ENCODE data around the gene NCK2.

DNA sequence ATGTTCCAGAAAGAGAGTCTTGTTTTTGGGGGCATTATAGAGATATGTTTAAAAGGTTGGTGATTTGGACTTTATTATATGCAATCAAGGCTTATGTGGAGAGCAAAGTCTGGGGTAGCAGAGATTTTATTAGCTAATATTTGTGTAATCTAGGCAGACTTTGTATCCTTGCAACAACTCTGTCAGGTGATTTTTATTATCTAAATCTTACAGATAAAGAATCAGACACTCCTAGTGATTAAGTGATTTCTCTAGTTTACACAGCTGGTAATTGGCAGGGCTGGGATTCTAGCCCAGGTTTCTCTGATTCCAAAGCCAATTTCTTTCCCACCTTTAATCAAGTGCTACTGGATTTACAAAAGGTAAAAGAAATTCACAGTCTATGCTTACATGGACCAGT is 33.3 kb upstream of the NCK2 start:
- TF ChIP-seq SREBF2 (IDR thresholded peaks at IDR 0.05) (no peak), HDAC2 (IDR thresholded peaks at IDR 0.05) (no peak), CHD2 (IDR thresholded peaks at IDR 0.05; ENCODE audit: low read length, partially characterized antibody) (no peak), HOXA7 (CRISPR knock-in tag; IDR thresholded peaks at IDR 0.05) (no peak), POLR2A (IDR thresholded peaks at IDR 0.05; ENCODE audit: low read length) (no peak), EP300 (IDR thresholded peaks at IDR 0.05) (no peak), FOSL2 (IDR thresholded peaks at IDR 0.05) (no peak), FOSL2 (CRISPR knock-in tag; IDR thresholded peaks at IDR 0.05) (no peak)
- TF ChIP-seq, protein P1, sequence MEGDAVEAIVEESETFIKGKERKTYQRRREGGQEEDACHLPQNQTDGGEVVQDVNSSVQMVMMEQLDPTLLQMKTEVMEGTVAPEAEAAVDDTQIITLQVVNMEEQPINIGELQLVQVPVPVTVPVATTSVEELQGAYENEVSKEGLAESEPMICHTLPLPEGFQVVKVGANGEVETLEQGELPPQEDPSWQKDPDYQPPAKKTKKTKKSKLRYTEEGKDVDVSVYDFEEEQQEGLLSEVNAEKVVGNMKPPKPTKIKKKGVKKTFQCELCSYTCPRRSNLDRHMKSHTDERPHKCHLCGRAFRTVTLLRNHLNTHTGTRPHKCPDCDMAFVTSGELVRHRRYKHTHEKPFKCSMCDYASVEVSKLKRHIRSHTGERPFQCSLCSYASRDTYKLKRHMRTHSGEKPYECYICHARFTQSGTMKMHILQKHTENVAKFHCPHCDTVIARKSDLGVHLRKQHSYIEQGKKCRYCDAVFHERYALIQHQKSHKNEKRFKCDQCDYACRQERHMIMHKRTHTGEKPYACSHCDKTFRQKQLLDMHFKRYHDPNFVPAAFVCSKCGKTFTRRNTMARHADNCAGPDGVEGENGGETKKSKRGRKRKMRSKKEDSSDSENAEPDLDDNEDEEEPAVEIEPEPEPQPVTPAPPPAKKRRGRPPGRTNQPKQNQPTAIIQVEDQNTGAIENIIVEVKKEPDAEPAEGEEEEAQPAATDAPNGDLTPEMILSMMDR (IDR thresholded peaks at IDR 0.05), result no peak
- TF ChIP-seq, protein P2, sequence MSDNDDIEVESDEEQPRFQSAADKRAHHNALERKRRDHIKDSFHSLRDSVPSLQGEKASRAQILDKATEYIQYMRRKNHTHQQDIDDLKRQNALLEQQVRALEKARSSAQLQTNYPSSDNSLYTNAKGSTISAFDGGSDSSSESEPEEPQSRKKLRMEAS (IDR thresholded peaks at IDR 0.05), result no peak

Measured in A549 (cell line).